IMR-90 (cell line): Measurements from ENCODE around the gene KCNQ2. TPM values are rescaled to one million over a fixed set of nuclear protein-coding genes. Genes with fewer than 3 reads are reported as not detected.

ENCODE experiments used
- ATAC-seq: fragments of 200-7000 bp; cut with Tn5 transposase; 2 replicates; pipeline ENCODE4 v1.9.1; 2020; ENCODE audit warnings: low read depth, mild to moderate bottlenecking, moderate library complexity
- BruUV-seq: library from RNA; stranded (reverse); fragments of 400-500 nt; replicated peaks from 2 replicates; lab custom pipeline; 2021; lab: Mats Ljungman, UMichigan
- CTCF ChIA-PET: fragments of 300-600 bp; formaldehyde crosslinking; extraction: SDS; loops from one replicate; lab custom pipeline; 2021; ENCODE audit warnings: antibody characterized with exemption; lab: Yijun Ruan, JAX
- POLR2A ChIA-PET: fragments of 300-600 bp; sonication (Branson Sonifier 250); formaldehyde crosslinking; loops from one replicate; lab custom pipeline; 2022; ENCODE audit warnings: antibody characterized with exemption; ENCODE audit not compliant: unreplicated experiment; lab: Charles Lee
- DNase-seq: peaks from one replicate; pipeline ENCODE4 v3.0.0; 2013
- H2AFZ ChIP-seq: replicated peaks from 2 replicates; pipeline ENCODE3; 2013; ENCODE audit warnings: low read length, mild to moderate bottlenecking; ENCODE audit not compliant: poor library complexity
- H2AK5ac ChIP-seq: 2 replicates; pipeline ENCODE4 v1.6.1; 2013; ENCODE audit warnings: low read depth, low read length, inconsistent platforms
- H2AK9ac ChIP-seq: replicated peaks from 2 replicates; pipeline ENCODE3; 2013; ENCODE audit warnings: mild to moderate bottlenecking, low read depth, low read length, moderate library complexity; ENCODE audit not compliant: poor library complexity
- H2BK120ac ChIP-seq: 2 replicates; pipeline ENCODE4 v1.6.1; 2013; ENCODE audit warnings: low read depth, low read length, inconsistent platforms
- H2BK15ac ChIP-seq: 3 replicates; pipeline ENCODE4 v1.6.1; 2013; ENCODE audit warnings: low read depth, low read length, inconsistent platforms
- H2BK20ac ChIP-seq: 2 replicates; pipeline ENCODE4 v1.6.1; 2013; ENCODE audit warnings: low read depth, mild to moderate bottlenecking, inconsistent platforms, low read length, moderate library complexity
- H2BK5ac ChIP-seq: 2 replicates; pipeline ENCODE4 v1.6.1; 2013; ENCODE audit warnings: mild to moderate bottlenecking, low read depth, low read length, inconsistent platforms; ENCODE audit not compliant: poor library complexity, severe bottlenecking
- H3K14ac ChIP-seq: replicated peaks from 2 replicates; pipeline ENCODE4 v1.6.1; 2013; ENCODE audit warnings: low read depth, low read length, inconsistent platforms
- H3K18ac ChIP-seq: 2 replicates; pipeline ENCODE4 v1.6.1; 2013; ENCODE audit warnings: low read depth, low read length, control low read depth
- H3K23ac ChIP-seq: 2 replicates; pipeline ENCODE4 v1.6.1; 2013; ENCODE audit warnings: low read depth, low read length, inconsistent platforms
- H3K27ac ChIP-seq: 2 replicates; pipeline ENCODE4 v1.5.1; 2013; ENCODE audit warnings: mild to moderate bottlenecking, control low read depth, low read length; ENCODE audit not compliant: insufficient read depth
- H3K27me3 ChIP-seq: 2 replicates; pipeline ENCODE4 v1.6.1; 2013; ENCODE audit warnings: low read length; ENCODE audit not compliant: control insufficient read depth, insufficient read depth
- H3K36me3 ChIP-seq: 2 replicates; pipeline ENCODE4 v1.6.1; 2013; ENCODE audit warnings: low read length, mixed read lengths; ENCODE audit not compliant: control insufficient read depth, insufficient read depth
- H3K4ac ChIP-seq: 2 replicates; pipeline ENCODE4 v1.6.1; 2013; ENCODE audit warnings: low read depth, low read length, inconsistent platforms
- H3K4me1 ChIP-seq: 2 replicates; pipeline ENCODE4 v1.6.1; 2013; ENCODE audit warnings: low read length, mixed read lengths; ENCODE audit not compliant: control insufficient read depth, insufficient read depth
- H3K4me2 ChIP-seq: 2 replicates; pipeline ENCODE4 v1.6.1; 2013; ENCODE audit warnings: low read depth, mild to moderate bottlenecking, control low read depth, low read length, moderate library complexity
- H3K4me3 ChIP-seq: 2 replicates; pipeline ENCODE4 v1.5.1; 2013; ENCODE audit warnings: low read depth, mild to moderate bottlenecking, control low read depth, low read length, moderate library complexity; ENCODE audit not compliant: insufficient read depth
- H3K56ac ChIP-seq: 2 replicates; pipeline ENCODE4 v1.6.1; 2013; ENCODE audit warnings: low read length, inconsistent platforms; ENCODE audit not compliant: insufficient read depth; ENCODE audit errors: extremely low read depth
- H3K79me1 ChIP-seq, 2 experiments: 2 replicates each; pipeline ENCODE4 v1.6.1; 2013; ENCODE audit warnings: low read length in 2 of 2, inconsistent platforms in 1 of 2, low read depth in 1 of 2
- H3K9ac ChIP-seq: 2 replicates; pipeline ENCODE4 v1.6.1; 2013; ENCODE audit warnings: low read depth, low read length, control low read depth
- H3K9me1 ChIP-seq: 2 replicates; pipeline ENCODE4 v1.6.1; 2013; ENCODE audit warnings: low read length, inconsistent platforms; ENCODE audit not compliant: insufficient read depth
- H3K9me3 ChIP-seq: 2 replicates; pipeline ENCODE4 v1.6.1; 2013; ENCODE audit warnings: low read length; ENCODE audit not compliant: control insufficient read depth, insufficient read depth
- H4K20me1 ChIP-seq: 2 replicates; pipeline ENCODE4 v1.6.1; 2013; ENCODE audit warnings: low read length, inconsistent platforms; ENCODE audit not compliant: insufficient read depth
- H4K5ac ChIP-seq: 2 replicates; pipeline ENCODE4 v1.6.1; 2013; ENCODE audit warnings: mild to moderate bottlenecking, low read depth, low read length, control low read depth
- H4K8ac ChIP-seq, 2 experiments: 2 replicates each; pipeline ENCODE4 v1.6.1; 2013; ENCODE audit warnings: low read depth in 2 of 2, low read length in 2 of 2, control low read depth in 1 of 2, inconsistent platforms in 1 of 2
- H4K91ac ChIP-seq: 2 replicates; pipeline ENCODE4 v1.6.1; 2013; ENCODE audit warnings: low read depth, low read length, inconsistent platforms; ENCODE audit not compliant: insufficient read depth
- WGBS, 2 experiments: methylation state at CpG; one replicate each; pipeline versions ENCODE4 v1.1.5 to v1.1.7; 2013; ENCODE audit warnings: missing lambda C conversion rate in 2 of 2; ENCODE audit not compliant: insufficient read length in 1 of 2; ENCODE audit errors: extremely low coverage in 2 of 2; 5-methylcytosine and 5-hydroxymethylcytosine counted together
- dilution Hi-C: fragments of 300-500 bp; cut with HindIII; formaldehyde crosslinking; loops from one replicate; pipeline ENCODE4 v1.14.3; 2018; ENCODE audit warnings: low sequenced_read_pairs; ENCODE audit not compliant: unreplicated experiment
- in situ Hi-C: fragments of 300-500 bp; cut with MboI; formaldehyde crosslinking; loops from 3 replicates; pipeline ENCODE4 v1.14.3; 2019; ENCODE audit warnings: low sequenced_read_pairs, inconsistent platforms, mixed read lengths
- intact Hi-C: fragments of 100-400 bp; cut with micrococcal nuclease; formaldehyde crosslinking; loops from 2 replicates; pipeline ENCODE4 v1.10.0; 2022
- polyA plus RNA-seq, 3 experiments: library from polyadenylated mRNA; depleted of rRNA; stranded (reverse); fragments of >200 nt; gene quantifications; 2 replicates each; pipeline ENCODE4 v1.2.3, GENCODE V29; 2012; ENCODE audit warnings: low replicate concordance in 1 of 3
- total RNA-seq: library from RNA; depleted of rRNA; stranded (reverse); fragments of >200 nt; gene quantifications from 2 replicates; pipeline ENCODE4 v1.2.3, GENCODE V29; 2012
- TF ChIP-seq, protein P1 (sequence below): fragments of 150-350 bp; IDR thresholded peaks from 2 replicates; pipeline ENCODE4 v1.6.1; 2017; ENCODE audit warnings: mild to moderate bottlenecking, antibody characterized with exemption, low read length, low read depth

KCNQ2 gene
- total and polyA plus RNA-seq, 2 of the 4 experiments (the other 2 are of a cell fraction): 0.02 TPM; not detected in 1

DNA sequence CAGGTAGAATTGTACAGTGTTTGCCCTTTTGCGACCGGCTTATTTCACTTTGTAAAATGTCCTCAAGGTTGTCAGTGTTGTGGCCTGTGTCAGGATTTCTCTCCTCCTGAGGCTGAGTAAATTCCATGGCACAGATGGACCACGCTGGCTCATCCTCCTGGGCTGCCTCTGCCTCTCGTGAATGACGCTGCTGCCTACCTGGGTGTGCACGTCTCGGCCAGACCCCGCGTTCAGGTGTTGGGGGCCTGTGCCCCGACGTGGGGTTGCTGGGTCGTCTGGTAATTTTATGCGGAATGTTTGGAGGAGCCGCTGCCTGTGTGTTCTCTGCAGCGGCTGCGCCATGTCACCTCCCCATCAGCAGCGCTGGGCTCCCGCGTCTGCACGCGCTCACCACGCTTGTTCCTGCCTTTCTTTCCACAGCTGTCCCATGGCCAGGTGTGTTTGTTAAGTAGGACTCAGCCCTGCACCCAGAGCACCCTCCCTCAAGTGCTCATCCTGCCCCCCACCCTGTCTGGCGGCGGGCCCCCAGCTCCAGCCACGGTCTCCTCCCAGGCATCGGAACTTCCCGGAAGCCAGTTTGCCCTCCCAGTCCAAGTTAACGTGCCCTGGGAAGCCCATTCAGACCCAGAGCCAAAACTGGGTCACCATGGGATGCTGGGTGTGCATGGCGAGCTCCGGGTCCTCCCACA is 75.2 kb downstream of the KCNQ2 start:
- no peak overlapping the region for H3K9ac ChIP-seq
- H3K4me2 ChIP-seq: no peak overlapping the region
- intact Hi-C loops (no loop called here), in situ Hi-C loops (no loop called here), dilution Hi-C loops (no loop called here)
- BruUV-seq: no TSS peak
- H3K27me3 ChIP-seq: peaks cover 22% of the 10 kb centered on the region
- H3K36me3 ChIP-seq: no peaks in the 10 kb centered on the region
- H2AK5ac ChIP-seq: no peak overlapping the region
- CTCF ChIA-PET: no interaction called here
- no peak overlapping the region for H3K18ac ChIP-seq
- 70% methylated on average over 12 of the region's 30 CpGs; no CpG with 5 or more reads in 1 of the 2 experiments for WGBS, 2 experiments
- no peaks in the 10 kb centered on the region for H3K79me1 ChIP-seq
- H4K20me1 ChIP-seq: no peaks in the 10 kb centered on the region
- POLR2A ChIA-PET: no interaction called here
- no peaks in the 10 kb centered on the region for H3K9me3 ChIP-seq
- no peak overlapping the region for H3K14ac ChIP-seq
- no peak overlapping the region for H3K56ac ChIP-seq
- no peak overlapping the region for H2AFZ ChIP-seq
- TF ChIP-seq, protein P1, sequence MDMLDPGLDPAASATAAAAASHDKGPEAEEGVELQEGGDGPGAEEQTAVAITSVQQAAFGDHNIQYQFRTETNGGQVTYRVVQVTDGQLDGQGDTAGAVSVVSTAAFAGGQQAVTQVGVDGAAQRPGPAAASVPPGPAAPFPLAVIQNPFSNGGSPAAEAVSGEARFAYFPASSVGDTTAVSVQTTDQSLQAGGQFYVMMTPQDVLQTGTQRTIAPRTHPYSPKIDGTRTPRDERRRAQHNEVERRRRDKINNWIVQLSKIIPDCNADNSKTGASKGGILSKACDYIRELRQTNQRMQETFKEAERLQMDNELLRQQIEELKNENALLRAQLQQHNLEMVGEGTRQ: no peak
- no peak overlapping the region for H3K4me3 ChIP-seq
- no peak overlapping the region for H2AK9ac ChIP-seq
- no peak overlapping the region for H2BK20ac ChIP-seq
- DNase-seq (no peak), ATAC-seq (no peak)
- no peaks in the 10 kb centered on the region for H3K9me1 ChIP-seq
- no peak overlapping the region for H3K27ac ChIP-seq
- H4K8ac ChIP-seq: no peak overlapping the region
- H2BK15ac ChIP-seq: no peak overlapping the region
- no peak overlapping the region for H4K91ac ChIP-seq
- no peak overlapping the region for H3K4ac ChIP-seq
- no peak overlapping the region for H2BK5ac ChIP-seq
- H2BK120ac ChIP-seq: no peak overlapping the region
- H3K23ac ChIP-seq: no peak overlapping the region
- peaks cover 2% of the 10 kb centered on the region; the same call in 1 of the 2 replicates for H3K4me1 ChIP-seq
- no peak overlapping the region for H4K5ac ChIP-seq
